OCI-LY7 (cell line): Measurements from ENCODE around the gene SAMD10.

Experiments
- EZH2phosphoT487 ChIP-seq: fragments of 200-600 bp; sonication (generic); IDR thresholded peaks from 2 replicates; pipeline ENCODE4 v1.6.1; 2018; ENCODE audit warnings: low read depth, borderline replicate concordance, mild to moderate bottlenecking, mixed run types, antibody characterized with exemption, low read length, moderate library complexity, mixed read lengths
- TF ChIP-seq, protein P1 (sequence below): fragments of 200-600 bp; sonication (generic); conservative IDR thresholded peaks from 2 replicates; pipeline ENCODE4 v1.5.1; 2014; ENCODE audit warnings: mild to moderate bottlenecking, antibody characterized with exemption, low read length, moderate library complexity, mixed read lengths

DNA sequence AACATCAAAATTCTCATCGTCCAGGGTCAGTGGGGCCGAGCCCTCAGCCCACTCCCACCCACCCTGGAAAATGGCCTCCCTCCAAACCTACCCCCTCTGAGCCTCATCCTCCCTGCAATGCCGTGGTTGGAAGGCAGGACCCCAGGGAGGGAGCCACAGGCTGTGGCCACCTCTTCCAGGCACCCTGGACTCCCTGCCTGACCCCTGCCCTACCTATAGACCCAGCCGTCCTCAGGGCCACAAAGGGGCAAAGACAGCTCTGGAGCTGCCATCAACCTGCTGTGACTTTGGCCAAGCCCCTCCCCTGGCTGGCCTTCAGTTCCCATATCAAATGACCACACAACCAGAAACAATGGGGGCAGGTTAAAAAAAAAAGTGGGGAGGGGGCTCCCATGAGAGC lies 21.0 kb downstream of the SAMD10 start:
- TF ChIP-seq, protein P1, sequence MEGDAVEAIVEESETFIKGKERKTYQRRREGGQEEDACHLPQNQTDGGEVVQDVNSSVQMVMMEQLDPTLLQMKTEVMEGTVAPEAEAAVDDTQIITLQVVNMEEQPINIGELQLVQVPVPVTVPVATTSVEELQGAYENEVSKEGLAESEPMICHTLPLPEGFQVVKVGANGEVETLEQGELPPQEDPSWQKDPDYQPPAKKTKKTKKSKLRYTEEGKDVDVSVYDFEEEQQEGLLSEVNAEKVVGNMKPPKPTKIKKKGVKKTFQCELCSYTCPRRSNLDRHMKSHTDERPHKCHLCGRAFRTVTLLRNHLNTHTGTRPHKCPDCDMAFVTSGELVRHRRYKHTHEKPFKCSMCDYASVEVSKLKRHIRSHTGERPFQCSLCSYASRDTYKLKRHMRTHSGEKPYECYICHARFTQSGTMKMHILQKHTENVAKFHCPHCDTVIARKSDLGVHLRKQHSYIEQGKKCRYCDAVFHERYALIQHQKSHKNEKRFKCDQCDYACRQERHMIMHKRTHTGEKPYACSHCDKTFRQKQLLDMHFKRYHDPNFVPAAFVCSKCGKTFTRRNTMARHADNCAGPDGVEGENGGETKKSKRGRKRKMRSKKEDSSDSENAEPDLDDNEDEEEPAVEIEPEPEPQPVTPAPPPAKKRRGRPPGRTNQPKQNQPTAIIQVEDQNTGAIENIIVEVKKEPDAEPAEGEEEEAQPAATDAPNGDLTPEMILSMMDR: no peak
- TF ChIP-seq EZH2phosphoT487: no peak
